Hematopoietic multipotent progenitor cell treated with erythropoietin and hydrocortisone succinate and interleukin-3 and kit ligand, for 4 days (in vitro differentiated cells): Measurements from ENCODE around the gene NUDC.
"Not testable (repeated sequence)": the region's sequence is repeated elsewhere in the genome, so short reads cannot be mapped to it uniquely, and the experiment has no call there.

ENCODE experiments used
- DNase-seq: peaks from one replicate; pipeline ENCODE4 v3.0.0-alpha.2; 2015

The NUDC gene

GRCh38 chr1:26912147-26912490, 9.4 kb upstream of the NUDC start:
- no peak for DNase-seq

GRCh38 chr1:26913389-26913753, 8.2 kb upstream of the NUDC start:
- no peak for DNase-seq

- DNase-seq = peak; percentile 72
Observed at GRCh38 chr1:26913754-26914619, 7.6 kb upstream of the NUDC start, which contains the start of gene NR0B2. Gene NR0B2 (minus strand): TSS chr1:26913975. CDS start chr1:26913940, 35 bp downstream.

- DNase-seq = no peak
Observed at GRCh38 chr1:26915204-26915842, 6.2 kb upstream of the NUDC start.

GRCh38 chr1:26921126-26921539, 410 bp upstream of the NUDC start:
- no peak for DNase-seq

- no peak for DNase-seq
Observed at GRCh38 chr1:26922431-26922729, 837 bp downstream of the NUDC start.

- no peak for DNase-seq
Observed at GRCh38 chr1:26922901-26923300, 1.4 kb downstream of the NUDC start.

- no peak for DNase-seq
Observed at GRCh38 chr1:26923711-26924110, 2.2 kb downstream of the NUDC start.

GRCh38 chr1:26932531-26932930, 11.0 kb downstream of the NUDC start:
- DNase-seq = no peak

- DNase-seq = no peak
Observed at GRCh38 chr1:26936823-26937222, 15.3 kb downstream of the NUDC start.

- DNase-seq = no peak
Observed at GRCh38 chr1:26938004-26938658, 16.6 kb downstream of the NUDC start.

GRCh38 chr1:26938659-26939025, 17.1 kb downstream of the NUDC start:
- DNase-seq = no peak

- DNase-seq = no peak
Observed at GRCh38 chr1:26941311-26941710, 19.8 kb downstream of the NUDC start.

GRCh38 chr1:26942656-26943055, 21.1 kb downstream of the NUDC start:
- no peak for DNase-seq

- no peak for DNase-seq
Observed at GRCh38 chr1:26945138-26945537, 23.6 kb downstream of the NUDC start.

- no peak for DNase-seq
Observed at GRCh38 chr1:26945728-26946127, 24.2 kb downstream of the NUDC start.

- no peak for DNase-seq
Observed at GRCh38 chr1:26946270-26946669, 24.7 kb downstream of the NUDC start.

- DNase-seq = not testable (repeated sequence)
Observed at GRCh38 chr1:26948725-26949057, 27.1 kb downstream of the NUDC start.

GRCh38 chr1:26949266-26949925, 27.9 kb downstream of the NUDC start:
- DNase-seq = no peak

- no peak for DNase-seq
Observed at GRCh38 chr1:26949926-26950319, 28.4 kb downstream of the NUDC start.

GRCh38 chr1:26950602-26951001, 29.1 kb downstream of the NUDC start:
- DNase-seq = no peak

GRCh38 chr1:26951216-26951615, 29.7 kb downstream of the NUDC start:
- DNase-seq = no peak

- DNase-seq = peak; percentile 35
Observed at GRCh38 chr1:26951821-26952497, 30.4 kb downstream of the NUDC start.
